ENCODE measurements around the gene YTHDF1.

- TF ChIP-seq MAZ (IDR thresholded peaks at IDR 0.05; ENCODE audit: borderline replicate concordance, low read depth, low read length) (no peak), CTCF (conservative IDR thresholded peaks at IDR 0.05; ENCODE audit: low read depth, low read length) (no peak), POLR2A (IDR thresholded peaks at IDR 0.05; ENCODE audit: low read depth, low read length) (no peak), USF2 (IDR thresholded peaks at IDR 0.05; ENCODE audit: low read depth, low read length) (no peak)
These were observed 17.1 kb upstream of the YTHDF1 start for GRCh38 chr20:63233061-63233344.
